ENCODE measurements around the gene RHOG.
"Not testable (repeated sequence)": the region's sequence is repeated elsewhere in the genome, so short reads cannot be mapped to it uniquely, and the experiment has no call there.

The RHOG gene

DNA sequence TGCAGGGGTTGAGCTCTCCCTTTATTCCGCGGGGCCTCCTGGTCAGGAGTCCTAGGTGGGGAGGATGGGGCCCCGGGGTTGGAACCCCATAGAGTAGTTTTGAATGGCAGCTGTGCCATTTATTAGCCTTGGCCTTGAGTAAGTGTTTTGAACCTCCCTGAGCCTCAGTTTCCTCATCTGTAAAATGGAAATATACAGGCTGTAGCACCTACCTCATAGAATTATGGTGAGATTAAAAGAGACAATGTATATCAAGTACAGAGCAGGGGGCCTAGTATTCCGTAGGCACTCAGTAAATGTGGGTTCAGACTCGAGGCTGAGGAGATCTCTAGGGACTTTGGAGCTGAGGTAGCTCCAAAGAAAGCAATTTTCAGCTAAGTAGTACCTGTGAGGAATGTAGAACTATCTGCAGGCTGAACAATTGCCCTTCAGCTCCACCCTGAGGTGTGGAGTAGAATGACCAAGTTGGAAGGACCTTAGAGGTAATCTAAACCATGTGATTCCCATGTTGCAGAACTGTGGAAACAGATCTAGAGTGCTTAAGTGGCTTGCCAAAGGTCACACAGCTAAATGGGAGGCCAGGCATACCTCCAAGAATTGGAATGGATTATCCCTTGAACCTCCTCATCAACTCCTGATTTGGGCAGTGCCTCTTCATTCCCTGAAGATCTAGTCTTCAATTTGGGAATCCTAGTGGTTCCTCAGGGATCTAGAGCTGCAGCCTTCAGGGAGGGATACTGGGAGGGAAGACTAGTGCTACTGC is 31.7 kb downstream of the RHOG start:
- peak; percentile 50 for DNase-seq (ENCODE audit: low spot score)

DNA sequence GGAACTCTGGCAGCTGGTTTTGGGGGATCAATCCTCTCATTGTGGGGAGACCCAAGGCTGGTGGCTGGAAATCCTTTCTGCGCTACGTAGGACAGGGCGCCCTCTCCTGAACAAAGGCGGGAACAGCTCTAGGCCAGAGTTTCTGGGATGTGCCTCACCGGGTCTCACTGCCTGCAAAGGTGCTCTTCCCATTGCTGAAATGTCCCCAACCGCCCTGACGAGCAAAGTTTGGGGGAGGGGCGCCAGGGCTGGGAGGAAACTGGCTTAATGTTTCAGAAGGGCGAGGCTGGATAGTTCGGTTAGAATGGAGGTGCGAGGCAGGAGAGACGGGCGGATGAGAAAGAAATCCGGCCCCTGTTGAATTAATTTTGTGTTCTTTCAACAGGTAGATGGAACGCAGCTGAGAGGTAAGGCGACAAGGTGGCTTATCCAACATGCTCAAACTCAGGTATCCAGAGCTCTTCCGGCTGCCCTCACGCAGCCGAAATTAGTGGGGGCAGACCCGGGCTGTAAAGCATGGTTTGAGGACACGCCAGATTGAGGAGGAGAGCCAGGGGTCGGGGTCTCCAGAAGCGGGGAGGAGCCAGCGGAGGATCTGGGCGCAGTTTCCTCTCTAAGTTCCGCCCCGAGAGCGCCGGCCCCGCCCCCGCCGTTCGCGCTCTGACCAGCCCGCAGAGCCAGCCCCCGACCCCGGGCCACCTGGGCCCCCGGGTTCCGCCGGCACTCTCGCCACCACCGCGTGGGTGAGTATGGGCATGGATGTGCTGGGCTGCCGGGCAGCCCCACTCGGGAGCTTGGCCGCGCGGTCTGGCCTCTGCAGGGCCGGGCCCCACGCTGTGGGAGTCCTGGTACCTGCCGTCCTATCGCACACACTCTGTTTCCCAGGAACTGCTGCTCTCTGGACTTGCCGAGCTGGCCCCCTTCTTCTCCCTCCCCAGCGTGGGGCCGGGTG is 32.6 kb downstream of the RHOG start, which contains the start of gene PGAP2:
TSS of gene PGAP2 (plus strand) at position 652 of the 952 bp plus-strand sequence. CDS start 2,700 bp downstream, outside the sequence.
- peak; percentile 81 for DNase-seq (ENCODE audit: low spot score)

DNA sequence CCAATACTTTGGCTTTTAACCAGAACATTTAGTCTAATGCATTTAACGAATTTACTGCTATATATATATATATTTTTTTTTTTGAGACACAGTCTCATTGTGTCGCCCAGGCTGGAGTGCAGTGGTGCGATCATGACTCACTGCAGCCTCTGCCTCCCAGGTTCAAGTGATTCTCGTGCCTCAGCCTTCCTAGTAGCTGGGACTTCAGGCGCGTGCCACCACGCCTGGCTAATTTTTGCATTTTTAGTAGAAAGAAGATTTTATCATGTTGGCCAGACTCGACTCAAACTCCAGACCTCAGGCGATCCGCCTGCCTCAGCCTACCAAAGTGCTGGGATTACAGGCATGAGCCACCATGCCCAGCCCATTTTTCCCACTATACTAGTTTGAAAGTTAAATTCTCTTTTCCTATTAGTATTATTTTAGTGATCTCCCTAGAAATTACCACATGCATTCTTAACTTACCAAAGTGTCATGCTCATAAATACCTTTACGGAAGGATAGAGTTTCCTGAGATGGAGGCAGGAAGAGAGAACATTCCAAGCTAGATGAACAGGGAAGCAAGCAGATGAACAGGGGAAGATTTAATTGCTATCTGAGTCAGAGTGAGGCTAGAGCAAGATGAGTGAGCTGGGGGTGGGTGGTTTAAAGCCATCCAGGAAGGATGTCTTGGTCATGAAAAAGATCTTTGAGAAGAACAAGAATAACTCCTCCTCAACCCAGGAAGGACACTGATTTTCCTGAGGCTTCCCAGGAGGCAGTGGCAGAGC is 36.8 kb downstream of the RHOG start:
- DNase-seq (ENCODE audit: low spot score) = peak; percentile 60

DNA sequence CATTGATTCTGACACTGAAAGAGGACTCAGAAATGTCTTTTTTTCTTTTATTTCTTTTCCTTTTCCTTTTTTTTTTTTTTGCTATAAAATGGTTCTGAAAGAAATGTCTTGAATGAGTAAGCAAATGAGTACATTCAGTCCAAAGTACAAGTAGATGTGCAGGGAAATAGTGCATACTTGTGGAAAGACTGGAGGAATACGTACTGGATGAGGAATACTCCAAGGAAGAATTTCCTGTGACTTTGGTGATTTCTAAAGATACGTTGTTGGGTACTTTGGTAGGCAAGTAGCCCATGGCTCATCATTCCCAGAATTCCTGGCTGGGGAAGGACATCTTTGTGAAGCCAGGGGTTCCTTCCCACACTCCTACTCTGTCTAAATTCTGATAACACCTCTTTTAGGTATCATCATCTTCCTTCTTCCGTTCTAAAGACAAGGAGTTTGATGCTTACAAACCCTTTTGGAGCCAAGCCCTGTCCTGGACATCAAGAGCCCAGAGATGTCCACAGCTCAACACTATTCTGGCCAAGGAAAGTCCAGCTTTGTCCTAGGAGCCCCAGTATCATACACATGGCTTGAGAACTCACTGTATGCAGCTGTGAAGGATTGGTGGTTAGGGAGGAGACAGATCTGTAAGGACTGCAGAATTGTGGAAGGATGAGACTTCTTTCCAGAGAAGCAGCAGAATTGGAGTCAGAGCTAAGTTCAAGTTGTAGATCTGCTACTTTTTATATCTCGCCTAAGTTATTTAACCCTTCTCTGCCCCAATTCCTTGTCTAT is 38.6 kb downstream of the RHOG start:
- DNase-seq (ENCODE audit: low spot score) = peak; percentile 49

DNA sequence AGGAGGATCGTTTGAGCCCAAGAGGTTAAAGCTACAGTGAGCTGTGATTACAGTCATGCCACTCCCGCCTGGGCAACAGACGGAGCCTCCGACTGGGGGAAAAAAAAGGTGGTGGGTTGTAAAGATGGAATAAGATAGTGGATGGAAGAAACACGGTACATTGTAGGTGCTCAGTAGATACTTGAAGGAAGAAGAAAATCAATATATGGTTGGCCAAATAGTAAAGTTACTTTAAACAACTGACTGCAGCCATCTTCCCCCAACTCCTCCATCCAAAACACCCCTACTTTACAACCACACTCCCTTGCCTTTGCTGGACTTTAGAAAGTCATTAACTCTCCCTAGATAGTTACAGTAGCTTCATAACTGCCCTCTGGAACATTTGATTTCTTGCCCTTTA is 40.9 kb downstream of the RHOG start:
- no peak for DNase-seq (ENCODE audit: low spot score)

DNA sequence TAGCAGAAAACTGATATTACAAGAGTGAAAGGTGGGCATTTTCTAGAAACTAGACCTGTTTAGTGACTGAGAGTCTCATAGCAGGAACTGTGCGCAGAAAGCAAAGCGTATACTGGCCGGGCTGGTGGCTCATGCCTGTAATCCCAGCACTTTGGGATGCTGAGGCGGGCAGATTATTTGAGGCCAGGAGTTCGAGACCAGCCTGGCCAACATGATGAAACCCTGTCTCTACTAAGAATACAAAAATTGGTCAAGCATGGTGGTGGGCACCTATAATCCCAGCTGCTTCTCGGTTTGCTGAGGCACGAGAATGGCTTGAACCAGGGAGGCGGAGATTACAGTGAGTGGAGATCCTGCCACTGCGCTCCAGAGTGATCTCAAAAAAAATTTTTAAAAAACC is 41.6 kb downstream of the RHOG start:
- DNase-seq (ENCODE audit: low spot score) = no peak

DNA sequence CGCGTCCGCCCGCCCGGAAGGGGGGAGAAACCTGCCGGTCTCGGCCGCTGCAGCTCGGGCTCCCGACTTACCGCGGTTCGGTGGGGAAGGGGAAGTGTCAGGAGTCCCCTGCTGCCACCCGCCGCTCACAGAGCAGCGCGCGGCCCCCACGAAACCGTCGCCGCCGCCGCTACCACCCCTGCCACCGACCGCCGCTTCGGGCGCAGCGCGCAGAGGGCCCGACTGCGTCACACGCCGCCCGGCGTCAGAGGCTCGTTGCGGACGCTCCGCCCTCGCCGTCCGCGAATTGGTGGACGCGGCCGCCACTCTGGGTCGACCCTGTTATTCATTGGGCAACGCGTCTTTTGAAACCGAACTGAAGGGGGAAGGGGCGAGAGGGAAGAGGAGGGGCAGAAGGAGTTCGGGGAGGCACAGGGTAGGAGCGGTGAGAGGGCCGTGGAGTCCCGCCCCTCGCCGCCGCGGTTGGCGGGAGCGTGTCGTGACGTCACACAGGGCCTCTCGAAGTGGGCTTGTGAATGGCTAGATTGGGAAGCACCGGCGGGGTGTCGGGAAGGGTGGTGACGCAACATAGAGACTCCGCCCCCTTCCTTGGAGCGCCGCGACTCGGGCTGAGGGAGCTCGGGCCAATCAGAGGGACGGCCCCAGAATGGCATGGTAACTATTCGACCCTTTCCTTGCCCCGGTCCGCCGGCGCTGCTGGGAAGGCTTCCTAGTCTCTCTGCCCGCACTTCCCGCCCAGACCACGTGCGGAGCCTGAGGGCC is 43.2 kb downstream of the RHOG start, which contains the start of gene NUP98:
TSS of gene NUP98 (minus strand) at position 226 of the 762 bp plus-strand sequence. CDS start 15,437 bp downstream, outside the sequence.
- peak; percentile 99 for DNase-seq (ENCODE audit: low spot score)

DNA sequence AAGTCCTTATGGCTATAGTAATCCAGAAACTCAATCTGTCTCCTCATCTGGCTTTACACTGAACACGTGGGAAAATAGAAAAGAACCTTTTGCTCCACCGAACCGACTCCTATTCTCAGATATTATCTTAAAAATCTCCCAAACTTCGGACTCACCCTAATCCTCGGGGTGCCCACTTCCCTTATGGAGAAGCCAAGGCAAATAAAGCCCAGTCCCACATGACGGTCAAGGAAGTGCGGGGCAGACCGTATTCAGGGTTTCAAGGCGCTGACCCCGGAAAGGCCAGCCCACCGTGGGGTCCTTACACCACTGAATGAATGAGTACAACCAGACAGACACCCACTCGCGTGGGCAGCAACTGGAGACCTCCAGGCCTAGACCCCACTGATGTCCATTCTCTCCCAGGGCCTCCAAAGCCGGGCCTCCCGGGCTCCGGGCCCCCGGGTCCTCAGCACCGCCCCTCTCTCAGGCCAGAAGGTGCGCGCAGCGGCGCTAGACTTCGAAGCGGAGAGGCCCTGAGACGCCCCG is 43.9 kb downstream of the RHOG start:
- DNase-seq (ENCODE audit: low spot score) = peak; percentile 46

DNA sequence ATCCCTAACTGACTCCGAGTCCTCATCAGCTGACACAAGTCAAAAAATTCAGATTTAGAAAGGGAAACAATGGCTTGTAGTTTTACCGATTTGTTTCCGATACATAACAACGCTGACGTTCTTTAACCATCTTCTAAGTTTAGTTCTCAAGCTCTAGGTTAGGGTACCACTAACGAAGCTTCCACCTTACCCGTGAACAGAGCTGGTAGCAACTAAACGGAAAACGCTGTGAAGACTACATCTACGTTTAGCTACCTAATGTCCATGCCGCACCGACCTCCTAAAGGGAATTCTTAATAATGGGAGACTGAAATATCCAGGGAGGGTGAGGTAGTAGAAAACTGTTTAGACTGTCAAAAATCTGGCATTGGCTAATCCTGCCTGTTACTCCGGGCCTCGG is 44.4 kb downstream of the RHOG start:
- DNase-seq (ENCODE audit: low spot score) = no peak

DNA sequence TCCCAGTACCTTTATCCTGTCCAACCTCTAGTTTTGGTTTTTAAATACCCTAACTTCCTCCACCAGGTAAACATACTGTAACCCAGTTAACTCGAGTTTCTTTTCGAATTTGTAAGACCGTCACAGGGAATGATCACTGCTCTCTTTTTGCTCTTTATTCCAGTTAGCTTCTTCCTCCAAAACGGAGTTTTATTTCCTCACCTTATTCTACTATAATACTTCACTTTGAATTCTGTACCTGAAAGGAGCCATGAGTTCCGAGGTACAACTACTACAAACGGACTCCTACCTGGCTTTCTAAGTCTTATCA is 44.8 kb downstream of the RHOG start:
- DNase-seq (ENCODE audit: low spot score) = no peak

DNA sequence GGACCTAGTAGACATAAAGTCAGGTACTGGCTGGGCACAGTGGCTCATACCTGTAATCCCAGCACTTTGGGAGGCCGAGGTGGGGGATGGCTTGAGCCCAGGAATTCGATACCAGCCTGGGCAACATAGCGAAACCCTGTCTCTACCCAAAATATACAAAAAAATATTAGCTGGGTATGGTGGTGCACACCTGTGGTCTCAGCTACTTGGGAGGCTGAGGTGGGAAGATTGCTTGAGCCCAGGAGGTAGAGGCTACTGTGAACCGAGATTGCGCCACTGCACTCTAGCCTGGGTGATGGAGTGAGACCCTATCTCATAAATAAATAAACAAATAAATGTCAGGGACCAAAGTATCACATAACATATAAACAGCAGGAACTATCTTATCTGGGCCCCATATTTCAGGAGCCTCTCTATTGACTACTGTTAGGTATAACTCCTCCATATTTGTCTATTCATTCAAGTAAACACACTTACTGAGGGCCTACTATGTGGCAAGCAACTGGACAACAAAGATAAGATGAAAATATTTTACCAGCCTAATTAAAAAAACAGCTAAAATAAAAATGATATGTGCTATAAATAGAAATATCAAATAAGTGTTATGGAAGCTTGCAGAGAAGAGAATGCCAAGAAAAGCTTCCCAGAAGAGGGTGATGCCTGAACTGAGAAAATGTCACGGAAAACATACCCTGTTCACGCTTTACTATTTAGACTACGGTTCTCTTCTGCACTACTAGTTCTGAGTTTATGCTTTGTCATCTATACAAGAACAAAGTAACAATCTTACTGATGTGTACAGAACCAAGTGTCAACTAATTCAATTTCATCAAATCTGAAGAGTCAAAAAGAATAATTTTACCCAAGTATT is 45.4 kb downstream of the RHOG start:
- no peak for DNase-seq (ENCODE audit: low spot score)

DNA sequence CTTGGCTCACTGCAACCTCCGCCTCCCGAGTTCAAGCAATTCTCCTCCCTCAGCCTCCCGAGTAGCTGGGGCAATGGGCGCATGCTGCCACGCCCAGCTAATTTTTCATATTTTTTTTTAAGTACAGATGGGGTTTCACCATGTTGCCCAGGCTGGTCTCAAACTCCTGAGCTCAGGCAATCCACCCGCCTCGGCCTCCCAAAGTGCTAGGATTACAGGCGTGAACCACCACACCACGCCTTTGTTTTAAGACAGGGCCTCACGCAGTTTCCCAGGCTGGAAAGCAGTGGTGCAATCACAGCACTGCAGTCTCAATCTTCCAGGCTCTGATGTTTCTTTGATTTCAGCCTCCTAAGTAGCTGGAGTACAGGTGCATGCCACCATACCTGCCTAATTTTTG is 46.4 kb downstream of the RHOG start:
- DNase-seq (ENCODE audit: low spot score) = not testable (repeated sequence)

DNA sequence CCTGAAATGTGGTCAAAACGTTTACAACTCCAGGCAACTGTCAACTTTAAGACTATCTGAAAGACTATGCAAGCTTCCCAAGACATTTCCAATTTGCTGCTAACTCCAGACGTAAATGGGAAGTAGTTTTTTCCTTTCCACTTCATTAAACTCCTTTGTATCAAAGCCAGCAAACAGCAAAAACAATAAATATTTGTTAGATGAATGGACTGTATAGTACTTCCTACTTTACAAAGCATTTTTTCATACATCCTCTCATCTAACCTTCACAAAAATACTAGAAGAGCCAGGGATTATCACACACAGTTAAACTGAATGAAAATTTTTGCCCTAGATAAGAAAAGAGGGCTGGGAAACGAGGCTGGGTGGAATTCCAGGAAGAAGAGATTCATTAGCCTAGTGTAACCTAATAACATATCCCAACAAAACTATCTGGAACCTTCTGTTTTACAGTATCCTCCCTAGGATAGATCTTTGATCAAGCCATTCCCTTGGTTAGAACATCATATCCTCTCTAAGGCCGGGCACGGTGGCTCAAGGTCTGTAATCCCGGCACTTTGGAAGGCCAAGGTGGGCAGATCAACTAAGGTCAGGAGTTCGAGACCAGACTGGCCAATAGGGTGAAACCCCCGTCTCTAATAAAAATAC is 53.9 kb downstream of the RHOG start:
- DNase-seq (ENCODE audit: low spot score) = no peak

DNA sequence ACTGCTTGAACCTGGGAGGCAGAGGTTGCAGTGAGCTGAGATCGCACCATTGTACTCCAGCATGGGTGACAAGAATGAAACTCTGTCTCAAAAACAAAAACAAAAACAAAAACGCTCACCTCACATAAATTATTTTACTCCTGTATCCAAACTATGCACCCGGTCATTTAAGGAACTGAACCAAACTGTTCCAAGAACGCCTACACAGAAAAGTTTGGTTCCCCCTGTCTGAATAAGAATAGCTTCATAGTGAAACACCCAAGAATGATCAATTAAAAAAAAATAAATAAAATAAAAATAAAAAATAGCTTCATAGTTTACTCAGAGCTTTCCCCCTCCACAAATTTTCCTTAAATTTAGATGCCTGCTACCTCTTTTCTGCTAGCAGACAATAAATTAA is 57.1 kb downstream of the RHOG start:
- no peak for DNase-seq (ENCODE audit: low spot score)

DNA sequence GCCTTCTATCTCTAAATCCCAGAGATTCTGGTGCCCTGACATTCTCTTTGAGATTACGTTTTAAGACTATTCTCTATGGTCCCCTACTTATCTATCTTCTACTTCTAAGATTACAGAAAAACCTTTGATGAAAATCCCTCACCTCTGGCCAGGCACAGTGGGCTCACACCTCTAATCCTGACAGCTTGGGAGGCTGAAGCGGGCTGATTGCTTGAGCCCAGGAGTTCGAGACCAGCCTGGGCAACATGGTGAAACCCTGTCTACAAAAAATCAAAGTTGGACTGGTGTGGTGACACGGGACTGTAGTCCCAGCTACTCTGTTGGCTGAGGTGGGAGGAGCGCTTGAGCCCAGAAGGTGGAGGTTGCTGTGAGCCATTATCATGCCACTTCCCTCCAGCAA is 57.8 kb downstream of the RHOG start:
- no peak for DNase-seq (ENCODE audit: low spot score)

DNA sequence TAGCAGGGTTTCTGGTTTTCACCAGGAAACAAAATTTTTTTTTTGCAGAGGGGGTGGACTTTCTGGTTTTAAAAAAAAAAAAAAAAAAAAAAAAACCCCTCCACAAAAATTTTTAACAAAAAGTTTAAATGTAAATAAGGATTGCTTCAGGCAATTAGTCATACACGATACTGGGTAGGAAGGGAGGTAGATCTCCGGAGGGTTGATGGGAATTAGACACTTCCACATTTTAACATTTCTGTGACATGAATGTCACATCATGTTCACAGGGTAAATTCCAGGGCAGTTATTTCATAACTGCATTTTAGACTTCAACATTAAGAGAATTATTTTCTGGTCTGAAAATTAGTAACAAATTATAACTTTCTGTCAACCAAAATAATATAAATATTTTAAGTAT is 59.3 kb downstream of the RHOG start:
- peak; percentile 45 for DNase-seq (ENCODE audit: low spot score)

Data from hepatic stellate cell (primary cell).